ENCODE results near the gene CHTF18. TPM values are rescaled to one million over a fixed set of nuclear protein-coding genes. Genes with fewer than 3 reads are reported as not detected.

Gene CHTF18
- total RNA-seq, 1 experiment from 2014 or later: 102 TPM

DNA sequence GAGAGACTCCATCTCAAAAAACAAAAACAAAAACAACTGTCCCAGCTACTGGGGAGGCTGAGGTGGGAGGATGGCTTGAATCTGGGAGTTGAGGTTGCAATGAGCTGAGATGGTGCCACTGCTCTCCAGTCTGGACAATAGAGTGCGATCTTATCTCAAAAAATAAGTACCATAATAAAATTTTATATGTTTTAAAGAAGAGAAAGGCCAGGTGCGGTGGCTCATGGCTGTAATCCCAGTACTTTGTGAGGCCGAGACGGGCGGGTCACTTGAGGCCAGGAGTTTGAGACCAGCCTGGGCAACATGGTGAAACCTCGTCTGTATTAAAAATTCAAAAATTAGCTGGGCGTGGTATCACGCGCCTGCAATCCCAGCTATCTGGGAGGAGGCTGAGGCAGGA lies 11.6 kb upstream of the CHTF18 start:
- H3K4me3 ChIP-seq (ENCODE audit: low read depth, low read length): no peak overlapping the region
- POLR2A ChIA-PET: no interaction called here
- Mint-ChIP-seq H3K36me3 (ENCODE audit: insufficient read depth, unreplicated experiment) (peaks cover 6% of the 10 kb centered on the region), H3K27me3 (ENCODE audit: insufficient read depth, unreplicated experiment) (no peaks in the 10 kb centered on the region), H3K9me3 (ENCODE audit: unreplicated experiment) (no peaks in the 10 kb centered on the region), H3K4me3 (ENCODE audit: unreplicated experiment) (no peak overlapping the region), H3K27ac (ENCODE audit: unreplicated experiment) (no peak overlapping the region), H3K4me1 (ENCODE audit: low read depth, unreplicated experiment) (no peaks in the 10 kb centered on the region)
- 0 out of 2 replicates have a peak, but pooled peaks cover 3% of the 10 kb centered on the region for H3K4me1 ChIP-seq
- H3K27me3 ChIP-seq (replicated peaks; ENCODE audit: control insufficient read depth, insufficient read depth, low read length): no peaks in the 10 kb centered on the region
- H3K36me3 ChIP-seq (ENCODE audit: control insufficient read depth, insufficient read depth, low read length): no peaks in the 10 kb centered on the region
- no peaks in the 10 kb centered on the region for H3K9me3 ChIP-seq
- TF ChIP-seq, protein P1, sequence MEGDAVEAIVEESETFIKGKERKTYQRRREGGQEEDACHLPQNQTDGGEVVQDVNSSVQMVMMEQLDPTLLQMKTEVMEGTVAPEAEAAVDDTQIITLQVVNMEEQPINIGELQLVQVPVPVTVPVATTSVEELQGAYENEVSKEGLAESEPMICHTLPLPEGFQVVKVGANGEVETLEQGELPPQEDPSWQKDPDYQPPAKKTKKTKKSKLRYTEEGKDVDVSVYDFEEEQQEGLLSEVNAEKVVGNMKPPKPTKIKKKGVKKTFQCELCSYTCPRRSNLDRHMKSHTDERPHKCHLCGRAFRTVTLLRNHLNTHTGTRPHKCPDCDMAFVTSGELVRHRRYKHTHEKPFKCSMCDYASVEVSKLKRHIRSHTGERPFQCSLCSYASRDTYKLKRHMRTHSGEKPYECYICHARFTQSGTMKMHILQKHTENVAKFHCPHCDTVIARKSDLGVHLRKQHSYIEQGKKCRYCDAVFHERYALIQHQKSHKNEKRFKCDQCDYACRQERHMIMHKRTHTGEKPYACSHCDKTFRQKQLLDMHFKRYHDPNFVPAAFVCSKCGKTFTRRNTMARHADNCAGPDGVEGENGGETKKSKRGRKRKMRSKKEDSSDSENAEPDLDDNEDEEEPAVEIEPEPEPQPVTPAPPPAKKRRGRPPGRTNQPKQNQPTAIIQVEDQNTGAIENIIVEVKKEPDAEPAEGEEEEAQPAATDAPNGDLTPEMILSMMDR (IDR thresholded peaks at IDR 0.05; ENCODE audit: insufficient read depth in 1 of 2, low read depth in 1 of 2, low read length in 1 of 2, severe bottlenecking in 1 of 2, unreplicated experiment in 1 of 2): no peak
- CTCF ChIA-PET: no interaction called here
- no peak for DNase-seq
- intact Hi-C loops (cut with micrococcal nuclease; ENCODE audit: unreplicated experiment): no loop called here
- no TSS peak for BruUV-seq (replicated peaks)

- no peak overlapping the region for H3K4me3 ChIP-seq (ENCODE audit: low read depth, low read length)
- Mint-ChIP-seq H3K4me3 (ENCODE audit: unreplicated experiment) (no peak overlapping the region), H3K4me1 (ENCODE audit: low read depth, unreplicated experiment) (no peaks in the 10 kb centered on the region), H3K27me3 (ENCODE audit: insufficient read depth, unreplicated experiment) (no peaks in the 10 kb centered on the region), H3K9me3 (ENCODE audit: unreplicated experiment) (no peaks in the 10 kb centered on the region), H3K36me3 (ENCODE audit: insufficient read depth, unreplicated experiment) (peaks cover 10% of the 10 kb centered on the region), H3K27ac (ENCODE audit: unreplicated experiment) (no peak overlapping the region)
- no peak for DNase-seq
- H3K4me1 ChIP-seq: 0 out of 2 replicates have a peak, but pooled peaks cover 3% of the 10 kb centered on the region
- CTCF ChIA-PET: no interaction called here
- no peaks in the 10 kb centered on the region for H3K27me3 ChIP-seq (replicated peaks; ENCODE audit: control insufficient read depth, insufficient read depth, low read length)
- H3K9me3 ChIP-seq: no peaks in the 10 kb centered on the region
- TF ChIP-seq, protein P1 (IDR thresholded peaks at IDR 0.05; ENCODE audit: insufficient read depth in 1 of 2, low read depth in 1 of 2, low read length in 1 of 2, severe bottlenecking in 1 of 2, unreplicated experiment in 1 of 2): no peak
- POLR2A ChIA-PET: no interaction called here
- no TSS peak for BruUV-seq (replicated peaks)
- no peaks in the 10 kb centered on the region for H3K36me3 ChIP-seq (ENCODE audit: control insufficient read depth, insufficient read depth, low read length)
- intact Hi-C loops (cut with micrococcal nuclease; ENCODE audit: unreplicated experiment): no loop called here
Observed at GRCh38 chr16:777826-778225, 10.6 kb upstream of the CHTF18 start.

- H3K9me3 ChIP-seq: no peaks in the 10 kb centered on the region
- no peaks in the 10 kb centered on the region for H3K9me3 Mint-ChIP-seq (ENCODE audit: unreplicated experiment)
- ChIA-PET POLR2A (no interaction called here), CTCF (no interaction called here)
- peaks cover 17% of the 10 kb centered on the region for H3K36me3 Mint-ChIP-seq (ENCODE audit: insufficient read depth, unreplicated experiment)
- H3K4me3 ChIP-seq (ENCODE audit: low read depth, low read length): no peak overlapping the region
- H3K4me1 Mint-ChIP-seq (ENCODE audit: low read depth, unreplicated experiment): no peaks in the 10 kb centered on the region
- TF ChIP-seq, protein P1 (IDR thresholded peaks at IDR 0.05; ENCODE audit: insufficient read depth in 1 of 2, low read depth in 1 of 2, low read length in 1 of 2, severe bottlenecking in 1 of 2, unreplicated experiment in 1 of 2): no peak
- 0 out of 2 replicates have a peak, but pooled peaks cover 3% of the 10 kb centered on the region for H3K4me1 ChIP-seq
- no peaks in the 10 kb centered on the region for H3K27me3 Mint-ChIP-seq (ENCODE audit: insufficient read depth, unreplicated experiment)
- no peak overlapping the region for H3K27ac Mint-ChIP-seq (ENCODE audit: unreplicated experiment)
- no peak for DNase-seq
- no peaks in the 10 kb centered on the region for H3K36me3 ChIP-seq (ENCODE audit: control insufficient read depth, insufficient read depth, low read length)
- H3K27me3 ChIP-seq (replicated peaks; ENCODE audit: control insufficient read depth, insufficient read depth, low read length): no peaks in the 10 kb centered on the region
- intact Hi-C loops (cut with micrococcal nuclease; ENCODE audit: unreplicated experiment): no loop called here
- no peak overlapping the region for H3K4me3 Mint-ChIP-seq (ENCODE audit: unreplicated experiment)
- no TSS peak for BruUV-seq (replicated peaks)
Observed at GRCh38 chr16:778447-778846, 10.0 kb upstream of the CHTF18 start.
